Measurements from ENCODE around the gene MANBA.

Gene MANBA

GRCh38 chr4:102589743-102590142, 171.0 kb downstream of the MANBA start:
- no peak overlapping the region for H3K4me3 ChIP-seq (ENCODE audit: low read depth, low read length)
- in situ Hi-C loops (cut with HindIII; ENCODE audit: low sequenced_read_pairs) = no loop called here
- no peak for DNase-seq (ENCODE audit: low read depth)
- no peak for TF ChIP-seq CTCF (IDR thresholded peaks at IDR 0.05; ENCODE audit: low read depth, low read length, missing control alignments)

GRCh38 chr4:102586644-102587021, 174.1 kb downstream of the MANBA start:
- DNase-seq (ENCODE audit: low read depth) = no peak
- no peak overlapping the region for H3K4me3 ChIP-seq (ENCODE audit: low read depth, low read length)
- in situ Hi-C loops (cut with HindIII; ENCODE audit: low sequenced_read_pairs) = no loop called here
- no peak for TF ChIP-seq CTCF (IDR thresholded peaks at IDR 0.05; ENCODE audit: low read depth, low read length, missing control alignments)

- TF ChIP-seq CTCF (IDR thresholded peaks at IDR 0.05; ENCODE audit: low read depth, low read length, missing control alignments) = no peak
- no peak overlapping the region for H3K4me3 ChIP-seq (ENCODE audit: low read depth, low read length)
- DNase-seq (ENCODE audit: low read depth) = no peak
- in situ Hi-C loops (cut with HindIII; ENCODE audit: low sequenced_read_pairs) = no loop called here
Observed at GRCh38 chr4:102586002-102586643, 174.6 kb downstream of the MANBA start.

GRCh38 chr4:102585329-102585728, 175.4 kb downstream of the MANBA start:
- no peak for TF ChIP-seq CTCF (IDR thresholded peaks at IDR 0.05; ENCODE audit: low read depth, low read length, missing control alignments)
- H3K4me3 ChIP-seq (ENCODE audit: low read depth, low read length) = no peak overlapping the region
- DNase-seq (ENCODE audit: low read depth) = no peak
- in situ Hi-C loops (cut with HindIII; ENCODE audit: low sequenced_read_pairs) = no loop called here

- H3K4me3 ChIP-seq (ENCODE audit: low read depth, low read length) = no peak overlapping the region
- no peak for TF ChIP-seq CTCF (IDR thresholded peaks at IDR 0.05; ENCODE audit: low read depth, low read length, missing control alignments)
- DNase-seq (ENCODE audit: low read depth) = no peak
- in situ Hi-C loops (cut with HindIII; ENCODE audit: low sequenced_read_pairs) = no loop called here
Observed at GRCh38 chr4:102584091-102584490, 176.7 kb downstream of the MANBA start.
